Thoracic aorta (tissue), 2 donors: Measurements from ENCODE around the gene PALM2AKAP2. TPM values are rescaled to one million over a fixed set of nuclear protein-coding genes. Genes with fewer than 3 reads are reported as not detected.

Experiments
- ATAC-seq: fragments of 150-250 bp; one replicate; pipeline ENCODE4 v1.8.0; 2017; ENCODE audit warnings: low read depth; ENCODE audit not compliant: insufficient number of reproducible peaks, low FRiP score
- DNase-seq: peaks from one replicate; pipeline ENCODE4 v3.0.0-alpha.2; 2020; ENCODE audit warnings: low spot score
- H3K27ac ChIP-seq, 2 donors: fragments of 200-600 bp; sonication (generic); 1 replicate in 1 of 2; 2 replicates in 1 of 2; pipeline ENCODE4 v1.5.1; 2016; ENCODE audit warnings: mild to moderate bottlenecking in 2 of 2, moderate library complexity in 2 of 2
- H3K27me3 ChIP-seq: fragments of 200-600 bp; sonication (generic); replicated peaks from 2 replicates; pipeline ENCODE4 v1.6.0; 2016; ENCODE audit warnings: mild to moderate bottlenecking; ENCODE audit not compliant: insufficient read depth
- H3K36me3 ChIP-seq: fragments of 200-600 bp; sonication (generic); one replicate; pipeline ENCODE4 v1.5.1; 2016
- H3K4me1 ChIP-seq, 2 donors: fragments of 200-600 bp; sonication (generic); 1 replicate in 1 of 2; 2 replicates in 1 of 2; pipeline versions ENCODE4 v1.5.1 to v1.6.0; 2016; ENCODE audit warnings: low read depth in 2 of 2, mild to moderate bottlenecking in 1 of 2; ENCODE audit not compliant: control insufficient read depth in 1 of 2
- H3K4me3 ChIP-seq: fragments of 200-600 bp; sonication (generic); 2 replicates; pipeline ENCODE4 v1.5.1; 2016; ENCODE audit warnings: mild to moderate bottlenecking
- H3K9me3 ChIP-seq: fragments of 200-600 bp; sonication (generic); 2 replicates; pipeline ENCODE4 v1.5.1; 2016
- CTCF ChIP-seq: fragments of 200-600 bp; sonication (generic); IDR thresholded peaks from one replicate; pipeline ENCODE4 v1.5.1; 2019; ENCODE audit warnings: antibody characterized with exemption
- total RNA-seq, 2 donors: library from RNA; depleted of rRNA; stranded (reverse); fragments of >200 nt; gene quantifications; one replicate each; pipeline versions ENCODE4 v1.1.0 to v1.2.3, GENCODE V29; 2016

The PALM2AKAP2 gene
- total RNA-seq, 2 donors from 2014 or later = 45.9 to 84.2 TPM

GRCh38 chr9:109794361-109795012, 14.5 kb downstream of the PALM2AKAP2 start:
- peak; percentile 41 for TF ChIP-seq CTCF
- Histone ChIP-seq H3K4me1 (peaks cover 59 to 97% of the 10 kb centered on the region in 2 donors), H3K36me3 (no peaks in the 10 kb centered on the region), H3K27ac (peak overlapping the region; percentile 82 to 84), H3K4me3 (no peak overlapping the region), H3K9me3 (no peaks in the 10 kb centered on the region), H3K27me3 (no peaks in the 10 kb centered on the region)
- ATAC-seq (peak; percentile 22), DNase-seq (no peak)

GRCh38 chr9:109795613-109796012, 15.6 kb downstream of the PALM2AKAP2 start:
- DNase-seq (no peak), ATAC-seq (no peak)
- Histone ChIP-seq H3K9me3 (no peaks in the 10 kb centered on the region), H3K4me1 (peaks cover 60 to 96% of the 10 kb centered on the region in 2 donors), H3K27ac (peak overlapping the region; percentile 58 to 84), H3K36me3 (no peaks in the 10 kb centered on the region), H3K4me3 (no peak overlapping the region), H3K27me3 (no peaks in the 10 kb centered on the region)
- no peak for TF ChIP-seq CTCF

GRCh38 chr9:109796078-109796477, 16.1 kb downstream of the PALM2AKAP2 start:
- DNase-seq (no peak), ATAC-seq (no peak)
- TF ChIP-seq CTCF = no peak
- Histone ChIP-seq H3K9me3 (no peaks in the 10 kb centered on the region), H3K36me3 (no peaks in the 10 kb centered on the region), H3K4me3 (no peak overlapping the region), H3K4me1 (peaks cover 62 to 96% of the 10 kb centered on the region in 2 donors), H3K27ac (peak overlapping the region; percentile 58 to 84), H3K27me3 (no peaks in the 10 kb centered on the region)

GRCh38 chr9:109797006-109797405, 17.0 kb downstream of the PALM2AKAP2 start:
- H3K9me3 ChIP-seq = no peaks in the 10 kb centered on the region
- no peak for DNase-seq
- H3K27ac ChIP-seq = peak overlapping the region; percentile 91 to 95
- peaks cover 54 to 95% of the 10 kb centered on the region in 2 donors for H3K4me1 ChIP-seq
- no peaks in the 10 kb centered on the region for H3K36me3 ChIP-seq
- no peak for ATAC-seq
- H3K4me3 ChIP-seq = no peak overlapping the region
- TF ChIP-seq CTCF = no peak
- H3K27me3 ChIP-seq = no peaks in the 10 kb centered on the region

- Histone ChIP-seq H3K36me3 (no peaks in the 10 kb centered on the region), H3K9me3 (no peaks in the 10 kb centered on the region), H3K4me3 (no peak overlapping the region), H3K27me3 (no peaks in the 10 kb centered on the region), H3K27ac (peak overlapping the region; percentile 91 to 95), H3K4me1 (peaks cover 49 to 94% of the 10 kb centered on the region in 2 donors)
- no peak for DNase-seq
- TF ChIP-seq CTCF = no peak
- ATAC-seq = no peak
Measured at GRCh38 chr9:109797509-109797908, 17.5 kb downstream of the PALM2AKAP2 start.
